ENCODE data around the gene ST3GAL4.
"Not testable (repeated sequence)": the region's sequence is repeated elsewhere in the genome, so short reads cannot be mapped to it uniquely, and the experiment has no call there.

ST3GAL4 gene

DNA sequence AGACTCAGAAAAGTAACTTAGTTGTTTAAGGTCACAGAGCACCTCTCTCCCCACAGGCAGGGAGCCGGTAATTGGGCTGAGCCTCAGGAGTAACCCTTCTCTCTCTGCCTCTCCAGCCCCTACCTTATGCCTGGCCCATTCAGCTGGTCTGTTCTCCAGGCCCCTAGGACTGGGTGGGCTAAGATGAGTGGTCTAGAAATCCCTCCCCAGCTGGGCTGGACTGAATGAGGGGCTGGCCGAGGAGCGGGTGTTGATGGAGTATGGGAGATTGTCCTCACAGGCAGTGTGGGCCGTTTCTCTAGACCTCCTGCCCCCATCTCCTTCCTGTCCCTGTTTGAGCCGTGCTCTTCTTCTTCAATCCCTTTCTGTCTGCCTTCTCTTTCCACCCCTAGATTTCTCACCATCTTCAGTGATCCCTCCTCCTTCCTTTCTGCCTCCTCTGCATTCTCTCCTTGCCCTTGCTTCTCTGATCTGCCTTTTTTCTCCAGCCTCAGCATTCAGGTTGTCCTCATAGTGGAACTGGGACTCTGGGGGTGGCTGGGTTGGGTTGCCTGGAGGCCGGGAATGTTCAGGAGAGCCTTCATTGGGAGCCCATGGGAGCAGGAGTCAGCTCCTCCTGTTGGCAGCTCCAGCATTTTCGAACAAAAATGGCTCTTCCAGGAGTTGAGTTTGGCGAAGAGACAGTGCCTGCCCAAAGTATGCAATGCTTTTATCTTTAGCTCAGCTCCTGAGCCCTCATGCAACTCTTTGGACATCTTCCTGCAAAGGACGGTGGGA lies 7.6 kb downstream of the ST3GAL4 start:
- no peak for DNase-seq (ENCODE audit: low spot score)

DNA sequence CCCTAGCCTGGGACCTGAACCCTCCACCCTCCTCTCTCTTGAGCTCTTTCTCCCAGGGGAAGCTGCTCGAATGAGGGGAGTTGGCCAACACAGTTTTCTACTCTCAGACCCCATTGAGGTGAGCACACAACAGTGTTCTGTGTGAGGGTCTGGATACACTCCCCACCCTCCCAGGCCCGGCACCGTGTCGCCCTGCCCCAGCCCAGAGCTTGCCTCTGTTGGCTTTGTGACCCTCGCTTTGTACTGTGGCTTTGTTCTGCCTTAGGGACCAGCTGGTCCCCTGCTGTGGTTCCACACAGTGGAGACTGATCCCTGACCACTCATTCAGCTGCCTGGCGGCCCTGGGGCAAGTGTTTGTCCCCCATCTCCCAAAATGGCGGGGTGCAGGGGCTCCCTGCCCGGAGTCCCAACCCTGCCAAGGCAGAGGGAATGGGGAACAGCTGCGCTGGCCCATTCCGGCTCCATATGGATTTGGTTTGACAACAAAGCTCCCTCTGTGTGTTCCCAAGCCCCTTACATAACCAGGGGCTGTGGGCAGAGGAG lies 8.3 kb downstream of the ST3GAL4 start:
- no peak for DNase-seq (ENCODE audit: low spot score)

DNA sequence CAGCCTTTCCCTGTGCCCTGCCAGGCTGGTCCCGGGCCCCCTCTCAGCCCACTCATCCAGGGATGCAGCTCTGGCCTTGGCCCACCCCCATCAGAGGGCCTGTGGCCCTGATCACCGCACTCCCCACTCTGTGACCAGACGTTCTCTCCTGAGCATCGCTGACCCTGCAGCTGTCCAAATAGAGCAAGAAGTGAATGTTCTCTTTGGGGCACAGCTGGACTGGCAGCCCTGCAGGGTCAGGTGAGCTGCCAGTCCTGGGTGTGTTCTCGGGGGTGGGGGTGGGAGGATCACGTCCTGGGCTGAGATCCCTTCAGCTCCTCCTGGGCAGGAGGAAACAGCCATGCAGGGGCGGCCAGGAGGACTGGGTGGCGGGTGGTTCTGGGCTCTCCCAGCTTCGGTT lies 9.2 kb downstream of the ST3GAL4 start:
- DNase-seq (ENCODE audit: low spot score), result not testable (repeated sequence)

DNA sequence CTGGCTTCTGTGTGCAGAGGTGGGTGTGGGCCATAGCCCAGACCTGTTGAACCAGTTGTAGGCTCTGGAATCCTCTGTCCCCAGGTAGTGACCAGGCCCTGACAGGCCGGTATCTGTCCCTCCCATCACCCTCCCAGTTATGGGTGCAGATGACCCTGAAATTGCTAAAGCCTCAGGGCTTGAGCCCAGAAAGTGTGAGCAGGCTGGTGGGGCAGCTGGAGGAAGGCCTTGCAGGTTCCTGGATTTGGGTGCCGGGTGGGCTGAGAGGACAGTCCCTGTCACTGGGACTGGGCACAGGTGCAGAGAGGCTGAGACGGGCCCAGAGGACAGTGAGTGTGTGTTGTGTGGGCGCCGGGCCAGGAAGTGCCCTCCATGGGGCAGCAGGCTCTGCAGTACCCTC lies 10.0 kb downstream of the ST3GAL4 start:
- not testable (repeated sequence) for DNase-seq (ENCODE audit: low spot score)

DNA sequence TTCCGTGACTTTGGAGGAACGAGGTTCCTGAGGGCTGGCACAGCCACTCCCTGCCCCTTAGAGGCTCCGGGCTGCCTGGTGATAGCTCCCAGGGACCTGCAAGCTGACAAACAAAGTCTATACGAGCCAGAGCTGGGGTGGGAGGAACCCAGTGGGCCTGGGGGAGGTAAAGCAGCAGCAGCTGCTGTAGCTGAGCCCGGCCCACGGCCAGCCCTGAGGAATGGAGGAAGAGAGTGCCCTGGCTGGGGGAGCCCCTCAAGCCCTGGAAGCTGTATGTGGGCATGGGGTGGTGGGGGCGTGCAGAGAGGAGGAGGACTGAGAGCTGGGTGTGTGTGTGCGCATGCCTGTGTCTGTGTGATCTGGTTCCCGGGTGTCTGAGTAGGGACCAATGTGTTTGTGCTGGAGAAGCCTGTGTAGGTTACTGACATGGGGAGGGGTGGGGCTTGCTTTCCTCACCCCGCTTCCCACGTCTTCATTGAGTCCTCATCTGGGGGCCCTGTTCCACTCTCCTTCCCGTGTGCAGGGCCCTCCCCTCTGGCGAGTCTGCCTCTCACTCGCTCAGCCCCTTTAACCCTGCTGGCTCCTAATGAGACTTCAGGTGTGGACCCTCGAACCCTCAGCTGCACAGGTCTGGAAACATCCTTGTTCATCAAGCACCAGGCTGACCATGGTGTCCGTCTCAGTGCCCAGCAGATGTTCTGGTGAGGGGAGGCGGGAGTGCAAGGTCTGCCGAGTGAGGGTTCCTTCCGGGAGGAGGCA lies 10.8 kb downstream of the ST3GAL4 start:
- DNase-seq (ENCODE audit: low spot score), result no peak

DNA sequence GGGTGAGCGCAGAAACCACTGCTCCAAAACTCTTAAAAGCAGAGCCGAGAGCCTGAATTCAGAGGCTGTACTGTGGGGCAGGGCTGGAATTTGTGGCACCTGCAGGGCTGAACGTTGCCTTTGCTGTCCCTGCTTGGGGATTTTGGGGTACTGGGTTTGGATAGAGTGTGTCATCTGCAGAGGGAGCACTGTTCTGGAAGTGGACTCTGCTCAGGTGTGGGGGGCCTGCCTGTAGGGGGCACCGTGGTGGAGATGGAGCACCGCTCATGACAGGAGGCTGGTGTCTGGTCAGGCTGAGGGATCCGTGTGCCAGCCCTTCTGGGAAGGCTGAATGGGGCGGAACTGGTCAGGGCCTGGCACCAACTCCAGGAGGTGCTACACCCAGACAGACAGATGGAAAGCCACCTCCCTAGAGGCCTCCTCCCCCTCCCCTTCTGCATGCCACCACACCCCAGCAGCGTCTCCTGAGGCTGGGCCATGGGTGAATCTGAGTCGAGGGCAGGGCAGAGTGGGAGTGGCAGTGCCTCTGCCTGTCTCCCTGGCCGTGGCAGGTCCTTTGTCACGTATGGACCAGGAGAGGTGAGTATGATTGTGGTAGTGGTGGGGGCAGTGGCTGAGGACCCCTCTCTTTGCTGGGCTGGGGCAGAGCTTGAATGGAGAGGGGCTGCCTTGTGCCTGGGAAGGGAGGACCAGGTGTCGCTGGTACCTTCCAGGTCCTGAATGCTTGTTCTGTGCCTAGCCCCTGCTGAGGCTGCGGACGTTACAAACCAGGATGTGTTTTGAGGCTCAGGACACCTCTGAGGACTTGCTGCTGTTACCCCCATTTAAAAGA lies 11.6 kb downstream of the ST3GAL4 start:
- not testable (repeated sequence) for DNase-seq (ENCODE audit: low spot score)

DNA sequence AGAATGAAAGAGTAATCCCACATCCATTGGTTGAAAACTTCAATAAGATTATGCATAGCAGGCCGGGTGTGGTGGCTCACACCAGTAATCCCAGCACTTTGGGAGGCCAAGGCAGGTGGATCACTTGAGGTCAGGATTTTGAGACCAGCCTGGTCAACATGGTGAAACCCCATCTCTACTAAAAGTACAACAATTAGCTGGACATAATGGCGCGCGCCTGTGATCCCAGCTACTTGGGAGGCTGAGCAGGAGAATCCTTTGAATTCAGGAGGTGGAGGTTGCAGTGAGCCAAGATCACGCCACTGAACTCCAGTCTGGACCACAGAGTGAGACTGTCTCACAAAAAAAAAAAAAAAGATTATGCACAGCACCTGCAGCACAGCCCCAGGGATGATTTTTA lies 12.3 kb downstream of the ST3GAL4 start:
- DNase-seq (ENCODE audit: low spot score), result not testable (repeated sequence)

DNA sequence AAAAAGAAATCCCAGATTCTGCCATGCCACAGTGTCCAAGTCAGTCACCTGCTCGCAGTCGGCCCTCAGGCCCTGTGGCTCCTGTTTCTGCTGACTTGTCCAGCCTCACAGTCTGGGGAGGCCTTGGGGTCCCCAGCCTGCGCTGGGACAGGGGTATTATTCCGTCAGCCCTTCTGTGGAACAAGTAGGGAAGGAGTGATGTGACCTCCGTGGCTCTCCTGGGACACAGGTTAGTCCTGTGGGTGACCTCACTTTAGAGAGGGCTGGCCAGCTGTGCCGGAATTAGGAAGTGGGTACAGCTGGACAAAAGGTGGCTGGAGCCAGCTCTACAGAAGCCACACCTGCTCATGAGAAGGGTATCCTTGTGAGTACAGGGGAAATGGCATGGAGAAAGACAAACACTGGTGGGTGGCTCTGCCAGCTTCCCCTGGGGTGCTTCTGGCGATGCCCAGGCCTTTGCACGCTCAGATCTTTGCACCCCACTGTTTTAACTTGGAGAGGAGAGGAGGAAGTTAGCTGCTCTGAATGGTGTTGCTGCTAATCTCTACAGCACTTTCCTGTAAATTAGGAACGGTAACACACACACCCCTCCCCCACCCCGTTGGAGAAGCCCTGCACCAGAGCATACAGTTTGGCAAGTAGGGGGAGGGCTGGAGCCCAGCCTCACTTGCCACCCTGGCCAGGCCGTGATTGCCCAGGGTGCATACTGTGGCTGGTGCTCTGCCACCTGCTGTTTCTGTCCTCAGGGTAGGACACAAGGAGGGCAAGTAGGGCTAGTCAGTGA lies 13.0 kb downstream of the ST3GAL4 start:
- not testable (repeated sequence) for DNase-seq (ENCODE audit: low spot score)

DNA sequence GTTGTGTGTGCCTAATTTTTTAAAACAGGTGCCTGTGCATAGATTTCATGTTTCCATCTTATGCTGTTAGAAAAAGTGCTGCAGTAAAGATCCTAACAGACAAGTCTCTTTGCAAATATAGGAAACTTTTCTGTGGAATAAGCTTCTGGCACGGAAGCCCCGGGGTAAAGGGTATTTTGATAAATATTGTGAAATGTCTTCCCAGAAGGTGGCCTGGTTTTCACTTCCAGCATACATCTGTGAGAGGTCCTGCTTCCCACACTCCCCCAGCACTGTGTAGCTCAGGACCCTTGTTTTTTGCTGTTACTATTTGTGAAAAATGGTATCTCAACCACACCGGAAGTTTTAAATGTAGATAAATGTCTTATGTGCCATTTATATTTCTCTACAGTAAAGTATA lies 14.5 kb downstream of the ST3GAL4 start:
- DNase-seq (ENCODE audit: low spot score), result no peak

DNA sequence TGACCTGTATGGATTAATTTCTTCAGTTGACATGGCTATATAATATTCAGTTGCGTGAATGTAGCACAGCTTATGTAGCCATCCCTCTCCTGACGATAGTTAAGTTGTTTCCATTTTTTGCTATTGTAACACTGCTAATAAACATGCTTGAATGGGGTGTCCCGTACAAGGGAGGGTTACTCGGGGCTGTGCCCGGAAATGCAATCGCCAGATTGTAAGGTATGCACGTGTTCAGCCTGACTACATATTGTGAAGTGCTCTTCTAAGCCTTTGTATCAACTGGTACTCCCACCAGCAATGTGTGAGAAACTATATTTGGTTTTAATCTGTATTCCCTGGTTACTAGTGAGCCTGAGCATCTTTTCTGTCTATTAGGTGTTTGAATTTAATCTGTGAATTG lies 16.1 kb downstream of the ST3GAL4 start:
- no peak for DNase-seq (ENCODE audit: low spot score)

DNA sequence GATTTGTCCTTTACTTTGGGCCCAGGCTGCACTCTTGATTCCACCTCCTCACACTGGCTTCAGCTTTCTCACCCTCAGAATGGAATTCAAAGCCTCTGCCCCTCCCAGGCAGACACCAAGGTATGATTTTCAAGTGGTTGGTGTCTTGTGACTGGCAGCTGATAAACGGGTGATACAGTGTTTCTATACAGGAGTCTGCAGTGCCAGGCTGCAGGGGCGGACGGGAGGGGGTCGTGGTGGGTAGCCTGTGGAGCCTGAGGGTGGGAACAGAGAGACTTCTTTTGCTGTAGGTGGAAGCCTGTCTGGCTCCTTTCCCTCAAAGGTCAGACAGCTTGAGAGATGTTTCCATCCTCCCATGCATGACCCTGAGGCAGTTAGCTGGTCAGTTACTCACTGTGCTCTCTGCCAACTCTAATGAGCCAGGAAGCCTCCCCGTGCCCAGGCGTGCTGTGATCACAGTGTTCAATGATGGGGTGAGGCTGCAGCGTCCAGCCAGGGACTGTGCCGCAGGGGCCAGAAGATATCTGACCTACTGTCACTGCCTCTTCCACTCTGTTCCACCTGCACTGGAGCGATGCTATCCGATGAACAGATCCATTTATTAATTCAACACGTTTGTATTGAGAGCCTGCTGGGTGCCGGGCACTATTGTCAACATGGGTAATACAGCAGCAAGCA lies 18.0 kb downstream of the ST3GAL4 start:
- not testable (repeated sequence) for DNase-seq (ENCODE audit: low spot score)

DNA sequence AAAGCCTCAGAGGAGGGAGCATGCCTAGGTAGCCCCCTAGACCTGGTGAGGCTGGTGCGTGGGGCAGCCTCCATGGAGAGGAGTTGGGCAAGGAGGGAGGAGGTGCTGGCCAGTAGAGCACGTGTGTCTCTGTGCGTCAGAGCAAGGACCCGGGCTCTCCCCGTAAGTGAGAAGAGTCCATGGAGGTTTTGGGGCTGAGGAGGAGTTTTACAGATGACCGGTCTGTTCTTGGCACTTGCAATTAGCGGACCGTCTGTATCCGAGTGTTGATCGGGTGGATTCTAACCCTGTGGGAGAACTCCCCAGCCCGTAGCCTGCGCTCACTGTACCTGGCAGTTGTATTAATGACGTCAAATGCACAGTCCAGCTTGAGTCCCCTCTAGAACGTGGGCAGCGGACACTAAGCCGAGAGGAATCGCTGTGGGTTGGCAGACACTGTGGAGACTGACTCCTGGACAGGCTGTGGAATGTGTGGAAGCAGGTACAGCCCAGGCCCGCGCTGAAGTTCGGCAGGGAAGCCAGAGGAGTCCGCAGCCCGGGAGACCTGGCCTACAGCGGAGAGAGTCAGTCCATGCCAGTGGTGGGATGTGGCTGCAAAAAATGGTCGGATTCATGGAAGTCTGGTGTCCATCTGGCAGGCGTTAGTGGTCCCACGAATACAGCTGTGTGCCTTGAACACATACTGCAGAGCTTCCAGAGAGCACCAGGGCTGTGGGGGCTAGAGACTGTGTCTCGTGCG lies 19.2 kb downstream of the ST3GAL4 start:
- DNase-seq (ENCODE audit: low spot score), result not testable (repeated sequence)

DNA sequence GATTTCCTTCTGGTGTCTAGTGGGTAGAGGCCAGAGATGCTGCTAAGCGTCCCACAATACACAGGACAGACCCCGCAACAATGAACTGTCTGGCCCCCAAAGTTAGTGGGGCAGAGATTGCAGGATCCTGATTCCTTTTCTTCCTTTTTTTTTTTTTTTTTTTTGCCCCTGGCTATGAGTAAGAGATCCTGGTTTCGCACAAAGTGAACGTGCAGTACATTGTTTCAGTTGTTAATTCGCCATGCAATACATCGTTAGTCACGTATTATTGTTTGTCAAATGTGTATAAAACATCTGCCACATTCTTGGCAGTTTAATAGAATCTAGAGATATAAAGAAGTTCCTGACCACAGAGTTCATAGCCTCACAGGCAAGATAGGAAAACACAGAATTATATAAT lies 20.2 kb downstream of the ST3GAL4 start:
- no peak for DNase-seq (ENCODE audit: low spot score)

DNA sequence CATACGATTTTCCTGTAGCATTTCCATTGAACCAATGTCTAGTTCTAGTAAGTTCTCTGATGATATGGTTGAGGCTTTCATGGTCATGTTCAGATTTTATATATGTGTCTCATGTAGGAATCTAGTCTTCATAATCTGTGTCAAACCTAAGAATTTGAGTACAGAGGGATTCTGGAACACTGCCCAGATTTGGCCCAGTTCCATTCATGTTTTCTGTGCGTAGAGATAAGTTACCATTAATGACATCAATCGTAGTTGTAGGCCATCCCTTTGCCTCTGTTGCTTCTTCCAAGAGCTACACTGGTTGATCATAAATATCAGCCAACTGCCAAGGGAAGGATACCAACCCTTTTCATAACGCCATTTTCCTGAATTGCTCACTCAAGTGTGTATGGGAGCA lies 23.3 kb downstream of the ST3GAL4 start:
- no peak for DNase-seq (ENCODE audit: low spot score)

DNA sequence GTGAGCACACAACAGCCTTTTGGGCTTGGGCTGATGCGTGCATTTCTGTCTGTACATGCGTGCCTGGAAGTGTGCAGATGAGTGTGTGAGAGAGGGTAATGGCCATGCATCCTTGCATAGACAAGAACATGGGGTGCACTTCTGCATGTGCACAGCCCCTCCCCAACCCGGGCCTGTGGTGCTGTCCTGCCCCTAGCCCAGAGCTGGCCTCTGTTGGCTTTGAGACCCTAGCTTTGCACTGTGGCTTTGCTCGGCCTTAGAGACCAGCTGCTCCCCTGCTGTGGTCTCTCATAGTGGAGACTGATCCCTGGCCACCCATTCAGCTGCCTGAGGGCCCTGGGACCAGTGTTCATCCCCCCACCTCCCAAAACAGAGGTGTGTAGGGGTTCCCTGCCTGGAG lies 25.4 kb downstream of the ST3GAL4 start:
- DNase-seq (ENCODE audit: low spot score), result no peak

DNA sequence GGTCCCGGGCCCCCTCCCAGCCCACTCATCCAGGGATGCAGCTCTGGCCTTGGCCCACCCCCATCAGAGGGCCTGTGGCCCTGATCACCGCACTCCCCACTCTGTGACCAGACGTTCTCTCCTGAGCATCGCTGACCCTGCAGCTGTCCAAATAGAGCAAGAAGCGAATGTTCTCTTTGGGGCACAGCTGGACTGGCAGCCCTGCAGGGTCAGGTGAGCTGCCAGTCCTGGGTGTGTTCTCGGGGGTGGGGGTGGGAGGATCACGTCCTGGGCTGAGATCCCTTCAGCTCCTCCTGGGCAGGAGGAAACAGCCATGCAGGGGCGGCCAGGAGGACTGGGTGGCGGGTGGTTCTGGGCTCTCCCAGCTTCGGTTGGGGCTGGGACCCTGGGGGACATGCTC lies 26.5 kb downstream of the ST3GAL4 start:
- DNase-seq (ENCODE audit: low spot score), result not testable (repeated sequence)

DNA sequence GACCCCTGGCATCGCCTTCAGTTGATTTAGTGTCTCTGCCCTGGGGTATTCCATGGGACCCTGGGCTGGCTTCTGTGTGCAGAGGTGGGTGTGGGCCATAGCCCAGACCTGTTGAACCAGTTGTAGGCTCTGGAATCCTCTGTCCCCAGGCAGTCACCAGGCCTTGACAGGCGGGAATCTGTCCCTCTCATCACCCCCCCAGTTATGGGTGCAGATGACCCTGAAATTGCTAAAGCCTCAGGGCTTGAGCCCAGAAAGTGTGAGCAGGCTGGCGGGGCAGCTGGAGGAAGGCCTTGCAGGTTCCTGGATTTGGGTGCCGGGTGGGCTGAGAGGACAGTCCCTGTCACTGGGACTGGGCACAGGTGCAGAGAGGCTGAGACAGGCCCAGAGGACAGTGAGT lies 27.2 kb downstream of the ST3GAL4 start:
- DNase-seq (ENCODE audit: low spot score), result not testable (repeated sequence)

DNA sequence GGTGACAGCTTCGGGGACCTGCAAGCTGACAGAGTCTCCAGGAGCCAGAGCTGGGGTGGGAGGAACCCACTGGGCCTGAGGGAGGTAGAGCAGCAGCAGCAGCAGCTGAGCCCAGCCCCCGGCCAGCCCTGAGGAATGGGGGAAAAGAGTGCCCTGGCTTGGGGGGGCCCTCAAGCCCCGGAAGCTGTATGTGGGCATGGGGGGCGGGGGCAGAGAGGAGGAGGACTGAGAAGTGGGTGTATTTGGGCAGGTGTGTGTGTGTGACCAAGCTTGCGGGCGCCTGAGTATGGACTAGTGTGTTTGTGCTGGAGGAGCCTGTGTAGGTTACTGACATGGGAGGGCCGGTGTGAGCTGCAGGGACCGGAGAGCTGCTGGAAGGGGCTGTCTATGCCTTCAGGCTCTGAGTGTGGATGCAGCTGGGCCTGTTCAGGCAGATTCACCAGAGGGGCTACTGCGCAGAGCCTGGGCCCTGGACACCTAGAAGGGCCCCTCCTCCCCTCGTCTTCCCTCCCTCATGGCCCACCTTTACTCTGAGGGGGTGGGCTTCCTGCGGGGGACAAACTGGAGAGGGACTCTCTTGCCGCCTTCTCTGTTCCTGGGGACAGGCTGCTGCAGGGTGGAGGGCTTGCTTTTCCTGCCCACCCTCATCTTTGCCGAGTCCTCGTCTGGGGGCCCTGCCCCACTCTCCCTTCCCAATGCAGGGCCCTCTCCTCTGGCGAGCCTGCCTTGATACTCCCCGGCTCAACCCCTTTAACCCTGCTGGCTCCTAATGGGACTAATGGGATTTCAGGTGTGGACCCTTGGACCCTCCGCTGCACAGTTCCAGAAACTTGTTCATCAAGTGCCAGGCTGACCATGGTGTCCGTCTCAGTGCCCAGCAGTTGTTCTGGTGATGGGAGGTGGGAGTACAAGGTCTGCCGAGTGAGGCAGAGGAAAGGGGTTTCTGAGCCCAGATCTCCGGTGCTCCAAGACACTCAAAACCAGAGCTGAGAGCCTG lies 28.2 kb downstream of the ST3GAL4 start:
- no peak for DNase-seq (ENCODE audit: low spot score)
